ENCODE data around the gene RHOT2.

RHOT2 gene

GRCh38 chr16:647173-647902, 20.6 kb upstream of the RHOT2 start:
- no peak for DNase-seq (ENCODE audit: low read depth in 2 of 2, low spot score in 1 of 2)

- DNase-seq (ENCODE audit: low read depth in 2 of 2, low spot score in 1 of 2) = no peak
Observed at GRCh38 chr16:648071-648780, 19.7 kb upstream of the RHOT2 start.

GRCh38 chr16:648781-649589, 18.9 kb upstream of the RHOT2 start, which contains the start of gene WDR90:
TSS of gene WDR90 (plus strand) at chr16:649365. CDS start at chr16:649417, 52 bp downstream.
- peak; percentile 75 to 86 for DNase-seq (ENCODE audit: low read depth in 2 of 2, low spot score in 1 of 2)

- no peak for DNase-seq (ENCODE audit: low read depth in 2 of 2, low spot score in 1 of 2)
Observed at GRCh38 chr16:649631-650030, 18.3 kb upstream of the RHOT2 start.

DNA sequence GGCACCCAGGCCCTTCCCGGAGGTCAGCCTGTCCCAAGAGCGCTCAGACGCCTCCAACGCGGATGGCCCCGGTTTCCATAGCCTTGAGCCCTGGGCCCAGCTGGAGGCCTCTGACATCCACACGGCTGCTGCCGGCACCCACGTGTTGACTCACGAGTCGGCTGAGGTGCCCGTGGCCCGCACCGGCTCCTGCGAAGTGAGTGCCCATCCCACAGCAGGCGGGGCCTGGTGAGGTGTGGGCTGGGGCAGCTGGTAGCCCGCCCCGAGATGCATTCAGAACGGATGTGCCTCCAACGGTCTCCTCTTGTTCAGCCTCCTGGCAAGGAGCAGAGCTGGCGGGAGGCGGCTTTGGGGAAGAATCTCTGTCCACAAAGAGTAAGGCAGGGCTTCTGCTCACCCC, 16.1 kb upstream of the RHOT2 start:
- no peak for DNase-seq (ENCODE audit: low read depth in 2 of 2, low spot score in 1 of 2)

- DNase-seq (ENCODE audit: low read depth in 2 of 2, low spot score in 1 of 2) = no peak
Observed at GRCh38 chr16:652454-653305, 15.3 kb upstream of the RHOT2 start.

GRCh38 chr16:654034-654433, 13.9 kb upstream of the RHOT2 start:
- no peak for DNase-seq (ENCODE audit: low read depth in 2 of 2, low spot score in 1 of 2)

DNA sequence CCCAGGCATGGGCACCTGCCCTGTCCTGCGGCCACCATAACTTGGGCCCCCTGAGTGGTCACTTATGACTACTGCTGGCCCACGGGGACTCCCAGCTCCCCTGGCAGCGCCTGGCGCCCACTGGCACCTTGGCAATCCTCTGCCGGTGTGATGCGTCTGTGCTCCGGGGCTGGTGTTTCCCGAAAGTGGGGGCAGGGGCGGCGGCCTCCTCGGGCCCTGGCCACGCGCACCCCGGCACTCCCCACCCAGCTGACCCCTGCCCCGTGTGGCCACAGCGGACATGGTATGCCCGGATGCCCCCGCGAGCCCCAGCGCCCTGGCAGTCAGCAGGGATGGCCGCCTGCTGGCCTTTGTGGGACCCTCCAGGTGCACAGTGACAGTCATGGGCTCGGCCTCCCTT, 10.4 kb upstream of the RHOT2 start:
- no peak for DNase-seq (ENCODE audit: low read depth in 2 of 2, low spot score in 1 of 2)

GRCh38 chr16:658679-659571, 9.0 kb upstream of the RHOT2 start:
- DNase-seq (ENCODE audit: low read depth in 2 of 2, low spot score in 1 of 2) = no peak

DNA sequence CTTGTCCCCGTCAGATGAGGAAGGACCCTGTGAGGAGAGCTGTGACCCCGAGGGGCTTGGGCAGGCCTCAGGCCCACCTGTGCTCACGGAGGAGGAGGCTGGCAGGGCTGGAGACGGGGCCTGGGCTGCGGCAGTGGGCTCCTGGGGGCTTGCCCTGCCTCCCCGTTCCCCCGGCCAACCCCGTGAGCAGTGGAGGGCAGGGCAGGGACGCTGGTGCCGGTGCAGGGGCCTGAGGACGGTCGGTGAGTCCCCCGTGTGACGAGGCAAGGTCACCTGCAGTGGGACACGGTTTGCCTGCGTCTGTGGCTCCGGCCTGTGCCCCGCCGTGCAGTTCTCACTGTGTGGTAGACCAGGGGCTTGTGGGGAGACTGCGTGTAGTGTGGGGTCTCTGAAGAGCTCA, 8.3 kb upstream of the RHOT2 start:
- no peak for DNase-seq (ENCODE audit: low read depth in 2 of 2, low spot score in 1 of 2)

DNA sequence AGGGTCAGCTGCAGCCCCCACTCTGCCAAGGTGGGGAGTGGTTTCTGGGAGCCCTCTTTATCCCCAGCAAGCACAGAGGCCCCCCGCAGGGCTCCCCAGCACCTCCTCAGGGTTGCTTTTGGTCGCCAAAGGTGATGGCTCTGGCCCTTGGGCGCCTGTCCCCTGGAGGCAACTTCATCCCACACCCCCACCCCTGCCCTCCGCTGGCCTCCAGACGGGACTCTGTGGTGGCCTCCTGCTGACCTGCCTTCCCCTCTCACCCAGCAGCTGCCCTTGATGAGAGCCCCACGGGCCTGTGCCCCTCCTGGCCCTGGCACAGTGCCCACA, 7.8 kb upstream of the RHOT2 start:
- DNase-seq (ENCODE audit: low read depth in 2 of 2, low spot score in 1 of 2) = no peak

- peak in 1 of 2 donors; percentile 41 for DNase-seq (ENCODE audit: low read depth in 2 of 2, low spot score in 1 of 2)
Observed at GRCh38 chr16:660459-661183, 7.3 kb upstream of the RHOT2 start.

GRCh38 chr16:661184-661821, 6.6 kb upstream of the RHOT2 start:
- DNase-seq (ENCODE audit: low read depth in 2 of 2, low spot score in 1 of 2) = no peak

DNA sequence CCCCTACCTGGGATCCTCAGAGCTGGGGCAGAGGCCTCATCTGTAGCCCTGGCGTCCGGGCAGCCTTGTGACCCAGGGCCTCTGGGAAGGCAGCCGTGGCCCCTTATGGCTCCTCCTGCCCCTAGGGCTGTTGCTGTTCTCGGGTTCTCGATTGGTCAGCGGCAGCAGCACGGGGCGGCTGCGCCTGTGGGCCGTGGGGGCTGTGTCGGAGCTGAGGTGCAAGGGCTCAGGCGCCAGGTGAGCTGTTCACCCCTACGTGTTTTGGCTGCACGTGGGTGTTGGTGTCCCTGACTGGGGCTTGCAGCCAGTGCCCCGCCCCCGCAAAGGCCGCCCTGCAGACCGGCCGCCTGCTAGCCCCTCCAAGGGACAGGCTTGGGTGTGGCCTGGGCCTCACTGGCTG, 5.8 kb upstream of the RHOT2 start:
- no peak for DNase-seq (ENCODE audit: low read depth in 2 of 2, low spot score in 1 of 2)

DNA sequence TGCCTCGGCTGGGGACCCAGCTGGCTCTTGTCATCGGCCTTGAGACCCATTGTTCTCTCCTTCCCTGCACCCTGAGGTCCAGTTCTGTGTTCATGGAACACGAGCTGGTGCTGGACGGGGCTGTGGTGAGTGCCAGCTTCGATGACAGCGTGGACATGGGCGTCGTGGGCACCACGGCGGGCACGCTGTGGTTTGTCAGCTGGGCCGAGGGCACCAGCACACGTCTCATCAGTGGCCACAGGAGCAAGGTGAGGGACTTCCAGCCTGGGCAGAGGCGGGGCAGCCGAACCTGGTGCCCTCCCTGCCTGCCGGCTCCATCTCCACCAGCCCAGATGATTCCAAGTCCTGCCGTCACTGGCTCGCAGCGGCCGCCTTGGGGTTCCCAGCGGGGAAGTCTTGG, 5.3 kb upstream of the RHOT2 start:
- no peak for DNase-seq (ENCODE audit: low read depth in 2 of 2, low spot score in 1 of 2)

- DNase-seq (ENCODE audit: low read depth in 2 of 2, low spot score in 1 of 2) = no peak
Observed at GRCh38 chr16:666572-666971, 1.4 kb upstream of the RHOT2 start.

DNA sequence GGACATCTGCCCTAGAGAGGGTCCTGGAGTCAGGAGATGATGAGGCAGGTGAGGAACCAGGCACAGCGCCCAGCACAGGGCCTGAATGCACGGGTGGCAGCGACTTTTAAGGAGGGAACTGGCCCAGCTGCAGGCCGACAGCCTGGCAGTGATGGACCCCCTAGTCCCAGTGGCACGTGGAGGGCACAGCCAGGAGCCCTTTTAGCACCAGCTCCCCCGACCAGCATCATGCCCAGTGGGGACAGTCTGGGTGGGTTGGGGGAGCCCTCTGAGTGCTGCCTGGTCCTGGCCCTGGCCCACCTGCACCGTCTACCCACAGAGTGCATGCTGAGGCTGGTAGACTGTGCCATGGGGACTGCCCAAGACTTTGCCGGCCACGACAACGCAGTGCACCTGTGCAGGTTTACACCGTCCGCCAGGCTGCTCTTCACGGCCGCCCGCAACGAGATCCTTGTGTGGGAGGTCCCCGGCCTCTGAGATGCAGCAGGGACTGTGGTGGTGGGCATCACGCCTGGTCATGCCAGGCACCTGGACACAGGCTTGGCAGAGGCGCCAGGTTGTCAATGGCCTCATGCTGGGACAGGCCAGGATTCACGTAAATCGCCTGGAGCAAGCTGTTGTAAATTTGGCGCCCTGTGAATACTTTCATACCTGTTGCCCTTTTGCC, 686 bp upstream of the RHOT2 start:
- DNase-seq (ENCODE audit: low read depth in 2 of 2, low spot score in 1 of 2) = no peak

- no peak for DNase-seq (ENCODE audit: low read depth in 2 of 2, low spot score in 1 of 2)
Observed at GRCh38 chr16:668519-669171, 713 bp downstream of the RHOT2 start.

All from stimulated activated CD8-positive, alpha-beta memory T cell treated with anti-CD3 and anti-CD28 coated beads, Interleukin-4, amount 100 ng/mL, for 1 hour (primary cell).